Upper lobe of right lung (tissue), 1 donor: ENCODE data around the gene ZNF30. TPM values are rescaled to one million over a fixed set of nuclear protein-coding genes. Genes with fewer than 3 reads are reported as not detected.

Source experiments
- ATAC-seq: fragments of 200-7000 bp; cut with Tn5 transposase; one replicate; pipeline ENCODE4 v1.9.1; 2020; ENCODE audit warnings: mild to moderate bottlenecking, moderate library complexity
- DNase-seq: peaks from one replicate; pipeline ENCODE4 v3.0.0-alpha.2; 2020
- H3K27ac ChIP-seq: fragments of 200-600 bp; one replicate; pipeline ENCODE4 v1.8.0; 2022
- H3K27me3 ChIP-seq: fragments of 200-600 bp; one replicate; pipeline ENCODE4 v1.8.0; 2022; ENCODE audit warnings: mild to moderate bottlenecking
- H3K36me3 ChIP-seq: fragments of 200-600 bp; one replicate; pipeline ENCODE4 v1.8.0; 2022
- H3K4me1 ChIP-seq: fragments of 200-600 bp; one replicate; pipeline ENCODE4 v1.8.0; 2022
- H3K4me3 ChIP-seq: fragments of 200-600 bp; one replicate; pipeline ENCODE4 v1.8.0; 2022; ENCODE audit warnings: mild to moderate bottlenecking
- H3K9me3 ChIP-seq: fragments of 200-600 bp; one replicate; pipeline ENCODE4 v1.8.0; 2022
- CTCF ChIP-seq: fragments of 200-600 bp; IDR thresholded peaks from one replicate; pipeline ENCODE4 v1.8.0; 2022; ENCODE audit warnings: antibody characterized with exemption
- intact Hi-C: fragments of 100-400 bp; cut with DNase I; formaldehyde crosslinking; loops from one replicate; pipeline ENCODE4 v1.11.0; 2022
- total RNA-seq: library from RNA; stranded (reverse); fragmentation: NEBNext Ultra II Directional; extraction: Animal tissue kit (Norgen Biotek cat#: 25700); gene quantifications from one replicate; pipeline ENCODE4 v1.2.1, GENCODE V29; 2021
- donor health status: DM: no; HTN: yes; CAD: no; lungs with severe emphysema.

The ZNF30 gene
- total RNA-seq, 1 donor from 2014 or later: 4.8 TPM

DNA sequence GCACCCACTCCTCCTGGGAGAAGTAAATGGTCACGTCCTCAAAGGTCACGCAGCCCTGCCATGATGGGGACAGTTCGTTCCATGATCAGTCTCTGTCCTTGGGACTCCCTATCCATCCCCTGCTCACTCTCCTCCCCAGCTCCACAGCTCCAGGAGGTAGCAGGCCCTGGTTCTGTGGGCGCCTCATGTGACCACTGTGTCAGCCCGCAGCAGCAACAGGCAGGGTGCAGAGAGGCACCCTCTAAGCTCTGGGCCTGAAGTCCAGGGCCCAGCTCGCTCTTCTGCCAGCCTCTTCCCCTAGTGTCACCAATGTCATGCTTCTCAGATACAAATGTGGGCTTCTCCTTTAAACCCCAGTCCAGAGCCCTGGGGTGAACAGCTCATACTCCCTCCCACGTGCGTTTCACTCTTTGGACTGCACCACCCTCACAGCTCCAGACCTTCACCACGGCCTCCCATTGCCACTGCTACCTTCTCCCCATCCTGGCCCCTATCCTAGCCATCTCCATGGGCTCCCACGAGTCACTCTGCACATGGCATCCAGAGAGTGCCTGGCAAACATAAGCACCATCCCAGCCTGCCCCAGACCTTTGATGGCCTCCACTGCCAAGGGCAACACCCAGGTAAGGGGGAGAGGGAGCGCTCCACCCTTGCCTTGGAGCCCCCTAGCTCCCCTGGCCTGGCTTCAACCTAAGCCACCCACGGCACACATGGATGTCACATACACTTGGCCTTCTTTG lies 34.4 kb downstream of the ZNF30 start:
- intact Hi-C loops: no loop called here
- Histone ChIP-seq H3K4me1 (peaks cover 12% of the 10 kb centered on the region), H3K27ac (no peak overlapping the region), H3K4me3 (no peak overlapping the region), H3K9me3 (peaks cover 43% of the 10 kb centered on the region), H3K36me3 (peaks cover 30% of the 10 kb centered on the region), H3K27me3 (no peaks in the 10 kb centered on the region)
- no peak for ATAC-seq
- no peak for TF ChIP-seq CTCF
- no peak for DNase-seq

DNA sequence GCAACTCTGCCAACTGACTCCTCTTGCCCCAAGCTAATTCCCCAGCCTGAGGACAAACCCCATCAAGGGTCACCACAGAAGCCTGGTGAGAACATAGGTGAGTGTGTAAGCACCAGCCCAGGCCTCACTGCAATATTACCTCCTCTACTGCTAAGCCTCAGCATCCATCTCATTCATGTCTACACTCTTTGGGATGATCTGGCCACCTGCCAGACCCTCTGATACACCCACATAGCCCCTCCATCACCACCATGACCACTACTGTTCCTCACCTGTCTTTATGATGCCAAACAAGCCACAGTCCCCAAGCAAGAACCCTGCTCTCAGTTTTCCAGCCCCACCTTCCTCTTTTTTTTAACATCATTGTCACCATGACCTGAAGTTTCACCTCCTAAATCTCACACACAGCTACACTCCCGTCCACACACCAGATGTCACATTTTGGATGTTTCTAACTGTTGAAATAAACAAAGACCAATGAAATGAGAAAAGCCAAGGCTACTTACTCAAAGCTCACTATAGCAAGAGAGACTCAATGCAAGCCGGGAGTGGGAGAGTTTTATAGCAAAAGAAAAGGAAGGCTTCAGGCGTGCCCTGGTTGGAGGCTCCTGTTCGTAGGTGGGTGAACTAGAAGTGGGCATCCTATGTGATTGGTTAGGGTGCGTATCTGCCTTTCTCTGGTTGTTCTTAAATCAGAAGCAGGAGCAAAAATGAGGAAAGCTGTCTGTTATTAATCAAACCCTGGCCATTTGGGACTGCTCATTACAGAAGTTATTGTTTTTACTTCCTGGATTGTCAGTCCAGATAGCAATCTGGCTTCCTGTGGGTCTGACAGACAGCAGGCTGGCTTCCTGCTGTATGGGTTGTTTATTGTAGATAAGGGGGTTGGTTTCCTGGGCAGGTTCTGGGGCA lies 35.3 kb downstream of the ZNF30 start:
- peak overlapping the region; percentile 94 for H3K4me3 ChIP-seq
- peak; percentile 40 for ATAC-seq
- intact Hi-C loops: no loop called here
- H3K9me3 ChIP-seq: peaks cover 38% of the 10 kb centered on the region
- peaks cover 12% of the 10 kb centered on the region for H3K4me1 ChIP-seq
- DNase-seq: no peak
- TF ChIP-seq CTCF: no peak
- peak overlapping the region; percentile 25 for H3K27ac ChIP-seq
- H3K27me3 ChIP-seq: no peaks in the 10 kb centered on the region
- peaks cover 30% of the 10 kb centered on the region for H3K36me3 ChIP-seq

DNA sequence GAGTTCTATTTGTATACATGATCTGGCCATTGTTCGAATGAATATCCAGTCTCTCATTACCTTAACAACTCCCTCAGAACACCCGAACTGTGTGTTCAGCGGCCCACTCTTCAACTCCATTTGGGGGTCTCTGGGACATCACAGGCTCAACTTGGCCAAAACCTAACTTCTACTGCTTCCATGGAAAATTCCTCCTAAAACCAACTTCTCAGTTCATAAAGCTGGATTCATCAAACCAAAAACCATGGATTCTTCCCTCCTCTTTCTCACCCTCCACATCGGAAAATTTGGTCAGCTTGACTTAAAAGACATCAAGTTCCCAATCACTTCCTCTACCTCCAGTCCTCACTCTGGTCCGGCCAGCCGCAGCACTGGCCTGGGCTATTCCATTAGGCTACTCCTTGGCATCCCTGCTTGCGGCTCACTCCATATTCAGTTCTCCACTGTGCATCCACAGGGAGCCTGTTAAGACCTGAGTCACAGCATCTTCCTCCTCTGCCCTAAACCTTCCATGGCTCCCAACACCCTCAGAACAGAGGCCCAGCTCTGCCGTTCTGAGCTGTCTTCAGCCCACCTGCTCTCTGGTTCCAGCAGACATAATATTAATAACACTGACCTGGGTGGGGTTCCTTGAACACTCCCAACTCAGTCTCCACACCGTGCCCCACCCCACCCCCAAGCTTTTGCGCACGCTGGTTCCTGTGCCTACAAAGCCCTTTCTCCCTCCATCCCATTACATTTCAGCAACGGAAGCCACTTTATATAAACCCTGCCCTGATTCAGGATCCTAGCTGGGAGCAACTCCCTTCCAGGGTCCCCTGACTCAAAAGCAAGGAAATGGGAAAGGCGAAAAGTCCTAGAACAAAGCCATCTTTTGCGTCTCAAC lies 36.2 kb downstream of the ZNF30 start:
- ATAC-seq: peak; percentile 13

DNA sequence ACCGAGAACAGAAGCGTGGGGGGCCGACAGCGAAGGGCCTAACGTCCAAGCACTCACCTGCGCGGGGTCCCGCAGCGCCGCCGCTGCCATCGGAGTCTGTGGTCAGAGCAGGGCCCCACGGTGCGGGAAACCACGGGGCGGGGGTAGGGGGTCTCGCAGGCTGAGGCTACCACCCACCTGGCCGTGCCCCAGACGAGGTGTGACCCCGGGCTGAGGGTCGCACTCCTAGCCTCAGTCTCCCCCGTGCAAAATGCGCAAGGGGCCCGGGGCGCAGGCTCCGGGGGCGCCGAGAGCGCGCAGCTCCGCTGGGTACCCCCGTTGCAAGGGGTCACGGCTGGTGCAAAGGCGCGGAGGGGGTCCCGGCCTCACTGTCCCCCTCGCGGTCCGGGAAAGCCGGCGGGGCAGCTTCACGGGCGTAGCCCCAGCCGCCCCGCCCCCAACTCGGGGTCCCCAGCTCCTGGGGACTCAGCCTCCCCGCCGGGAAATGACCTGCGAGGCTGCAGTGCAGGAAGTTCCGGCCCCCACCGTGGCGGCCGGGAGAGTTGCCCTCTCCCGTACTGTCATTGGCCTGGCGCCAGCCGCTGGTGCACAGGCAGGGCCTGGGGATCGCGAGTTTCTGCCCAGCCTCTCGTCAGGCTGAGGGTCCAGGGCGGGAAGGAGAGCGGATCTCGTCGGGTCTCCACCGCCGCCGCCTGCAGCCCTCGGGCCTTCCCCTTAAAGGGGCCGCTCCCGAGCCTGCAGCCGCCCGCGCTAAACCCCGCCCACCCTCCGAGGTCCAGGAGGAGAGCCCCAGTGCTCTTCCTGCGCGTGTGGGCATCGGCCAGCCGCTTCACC lies 37.1 kb downstream of the ZNF30 start, which contains the start of gene ZNF792:
TSS of gene ZNF792 (minus strand) at position 657 of the 834 bp plus-strand sequence. CDS start at position 90, 567 bp downstream.
- no peak for TF ChIP-seq CTCF
- Histone ChIP-seq H3K36me3 (peaks cover 17% of the 10 kb centered on the region), H3K4me3 (peak within 1 kb of the TSS; percentile 94), H3K27me3 (no peaks in the 10 kb centered on the region), H3K27ac (peak within 1 kb of the TSS; percentile 84), H3K4me1 (peaks cover 12% of the 10 kb centered on the region), H3K9me3 (peaks cover 23% of the 10 kb centered on the region)
- ATAC-seq (peak; percentile 89), DNase-seq (peak; percentile 87)
- intact Hi-C loops: no loop called here

More for the DNA sequence above, 36.2 kb downstream of the ZNF30 start:
- H3K4me1 ChIP-seq: peaks cover 12% of the 10 kb centered on the region
- no peak for DNase-seq
- H3K27ac ChIP-seq: peak overlapping the region; percentile 84
- no peaks in the 10 kb centered on the region for H3K27me3 ChIP-seq
- H3K9me3 ChIP-seq: peaks cover 31% of the 10 kb centered on the region
- H3K4me3 ChIP-seq: peak overlapping the region; percentile 94
- intact Hi-C loops: no loop called here
- TF ChIP-seq CTCF: no peak
- H3K36me3 ChIP-seq: peaks cover 25% of the 10 kb centered on the region
